Spleen (tissue), 7 donors: ENCODE results near the gene AEBP2.

Experiments
- POLR2A ChIP-seq, 3 donors: fragments of 450-650 bp; IDR thresholded peaks; one replicate each; pipeline ENCODE4 v1.5.1; 2017; ENCODE audit warnings: antibody characterized with exemption in 3 of 3, mild to moderate bottlenecking in 1 of 3
- TF ChIP-seq, protein P1 (sequence below), 11 experiments: fragments of 200-600 bp in 7 of 11; fragments of 450-650 bp in 4 of 11; sonication (generic) in 4 of 11; IDR thresholded peaks in 8 of 11; conservative IDR thresholded peaks in 3 of 11; 1 replicate in 7 of 11; 2 replicates in 4 of 11; pipeline versions ENCODE4 v1.4.0 to v1.8.0; 2016 to 2021; ENCODE audit warnings: antibody characterized with exemption in 11 of 11, inconsistent platforms in 4 of 11, mild to moderate bottlenecking in 1 of 11
- donor health status: DM: no; HTN: no; CAD: no; lungs with moderate emphysema.
- donor health status: DM: no; HTN: no; CAD: no.
- donor health status: DM: no; HTN: no; CAD: no.

DNA sequence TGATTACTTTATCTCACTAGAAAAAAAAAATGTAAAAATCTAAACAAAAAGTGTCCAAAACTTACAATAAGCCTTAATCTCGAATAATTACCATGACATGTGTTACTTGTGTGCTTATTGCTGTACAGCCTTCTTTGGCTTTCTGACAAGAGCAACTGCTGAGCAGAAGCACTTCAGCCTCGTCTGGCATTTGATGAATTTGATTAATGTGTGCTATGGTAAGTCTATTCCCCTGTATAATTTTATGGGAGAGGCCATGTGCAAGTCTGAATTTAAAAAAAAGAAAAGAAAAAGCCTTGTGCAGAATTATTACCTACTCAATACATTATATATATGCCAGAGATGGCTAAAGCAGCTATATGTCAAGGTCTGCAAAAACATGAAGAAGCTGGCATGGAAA lies 113.9 kb downstream of the AEBP2 start:
- TF ChIP-seq POLR2A (IDR thresholded peaks at IDR 0.05) = no peak
- TF ChIP-seq, protein P1, sequence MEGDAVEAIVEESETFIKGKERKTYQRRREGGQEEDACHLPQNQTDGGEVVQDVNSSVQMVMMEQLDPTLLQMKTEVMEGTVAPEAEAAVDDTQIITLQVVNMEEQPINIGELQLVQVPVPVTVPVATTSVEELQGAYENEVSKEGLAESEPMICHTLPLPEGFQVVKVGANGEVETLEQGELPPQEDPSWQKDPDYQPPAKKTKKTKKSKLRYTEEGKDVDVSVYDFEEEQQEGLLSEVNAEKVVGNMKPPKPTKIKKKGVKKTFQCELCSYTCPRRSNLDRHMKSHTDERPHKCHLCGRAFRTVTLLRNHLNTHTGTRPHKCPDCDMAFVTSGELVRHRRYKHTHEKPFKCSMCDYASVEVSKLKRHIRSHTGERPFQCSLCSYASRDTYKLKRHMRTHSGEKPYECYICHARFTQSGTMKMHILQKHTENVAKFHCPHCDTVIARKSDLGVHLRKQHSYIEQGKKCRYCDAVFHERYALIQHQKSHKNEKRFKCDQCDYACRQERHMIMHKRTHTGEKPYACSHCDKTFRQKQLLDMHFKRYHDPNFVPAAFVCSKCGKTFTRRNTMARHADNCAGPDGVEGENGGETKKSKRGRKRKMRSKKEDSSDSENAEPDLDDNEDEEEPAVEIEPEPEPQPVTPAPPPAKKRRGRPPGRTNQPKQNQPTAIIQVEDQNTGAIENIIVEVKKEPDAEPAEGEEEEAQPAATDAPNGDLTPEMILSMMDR (IDR thresholded peaks at IDR 0.05 in 8 of 11, conservative IDR thresholded peaks at IDR 0.05 in 3 of 11) = no peak
